Mucosa of rectum (tissue), 2 donors: ENCODE results near the gene MAGI2.

Experiments
- H3K27ac ChIP-seq, 2 donors: one replicate each; pipeline ENCODE4 v1.7.0; 2013; ENCODE audit warnings: inconsistent platforms in 2 of 2, low read depth in 2 of 2, low read length in 2 of 2
- H3K27me3 ChIP-seq, 2 donors: one replicate each; pipeline ENCODE4 v1.7.0; 2013; ENCODE audit warnings: low read length in 2 of 2; ENCODE audit not compliant: control insufficient read depth in 2 of 2, insufficient read depth in 2 of 2
- H3K36me3 ChIP-seq, 2 donors: one replicate each; pipeline ENCODE4 v1.7.0; 2013; ENCODE audit warnings: low read length in 2 of 2; ENCODE audit not compliant: control insufficient read depth in 2 of 2, insufficient read depth in 2 of 2
- H3K4me1 ChIP-seq, 2 donors: one replicate each; pipeline ENCODE4 v1.7.0; 2013; ENCODE audit warnings: low read length in 2 of 2, mild to moderate bottlenecking in 1 of 2; ENCODE audit not compliant: control insufficient read depth in 2 of 2, insufficient read depth in 2 of 2
- H3K4me3 ChIP-seq, 2 donors: one replicate each; pipeline ENCODE4 v1.7.0; 2013; ENCODE audit warnings: low read length in 2 of 2
- H3K9ac ChIP-seq, 2 donors: one replicate each; pipeline ENCODE4 v1.7.0; 2013; ENCODE audit warnings: low read length in 2 of 2, low read depth in 1 of 2, mild to moderate bottlenecking in 1 of 2
- H3K9me3 ChIP-seq, 2 donors: one replicate each; pipeline ENCODE4 v1.7.0; 2013; ENCODE audit warnings: low read length in 2 of 2; ENCODE audit not compliant: control insufficient read depth in 2 of 2
- donor health status: healthy.
- donor health status: Normal muscosa, but diverticular disease.

Gene MAGI2

DNA sequence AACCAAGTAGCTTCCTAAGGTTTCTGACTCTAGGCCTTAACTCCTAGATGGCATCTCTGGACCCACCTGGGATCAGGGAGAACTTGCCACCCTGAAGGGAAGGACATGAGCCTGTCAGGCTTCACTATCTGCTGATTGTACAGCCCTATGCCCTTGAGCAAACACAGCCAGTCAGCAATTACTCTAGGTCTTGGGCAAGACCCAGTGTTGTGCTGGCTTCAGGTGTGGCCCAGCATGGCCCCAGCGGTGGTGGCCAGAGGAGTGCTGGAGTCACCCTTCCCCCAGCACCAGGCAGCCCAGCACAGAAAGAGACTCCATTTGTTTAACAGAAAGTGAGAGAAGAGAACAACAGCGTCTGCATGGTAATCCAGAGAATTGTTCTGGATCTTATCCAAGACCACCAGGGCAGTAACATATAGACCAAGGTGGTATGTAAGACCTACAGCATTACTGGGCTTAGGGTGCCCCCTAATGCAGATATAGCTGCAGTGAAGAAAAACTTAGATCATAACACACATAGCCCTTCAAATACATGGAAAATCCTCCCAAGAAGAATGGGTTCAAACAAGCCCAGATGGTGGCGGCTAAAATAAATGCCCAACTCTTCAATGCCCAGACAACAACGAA, 207.7 kb downstream of the MAGI2 start:
- H3K9ac ChIP-seq = no peak overlapping the region
- H3K27me3 ChIP-seq = no peaks in the 10 kb centered on the region
- H3K27ac ChIP-seq = no peak overlapping the region
- H3K9me3 ChIP-seq = no peaks in the 10 kb centered on the region
- H3K36me3 ChIP-seq = no peaks in the 10 kb centered on the region
- no peak overlapping the region for H3K4me3 ChIP-seq
- no peaks in the 10 kb centered on the region for H3K4me1 ChIP-seq

DNA sequence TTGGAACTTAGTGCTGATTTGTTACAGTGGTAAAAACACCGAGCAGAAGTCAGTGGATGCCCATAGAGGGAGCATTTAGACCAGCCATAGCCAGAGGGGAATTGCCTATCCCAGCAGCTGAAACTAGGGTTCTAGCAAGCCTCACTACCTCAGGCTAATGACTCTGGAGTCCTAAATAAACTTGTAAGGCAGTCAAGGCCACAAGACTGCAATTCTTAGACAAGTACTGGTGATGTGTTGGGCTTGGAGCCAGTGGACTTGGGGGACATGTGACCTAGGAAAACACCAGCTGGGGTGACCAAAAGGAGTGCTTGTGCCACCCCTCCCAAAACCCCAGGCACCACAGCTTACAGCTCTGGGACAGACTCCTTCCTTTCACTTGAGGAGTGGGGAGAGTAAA, 209.0 kb downstream of the MAGI2 start:
- H3K4me3 ChIP-seq = no peak overlapping the region
- H3K9me3 ChIP-seq = no peaks in the 10 kb centered on the region
- H3K27me3 ChIP-seq = no peaks in the 10 kb centered on the region
- no peak overlapping the region for H3K27ac ChIP-seq
- no peak overlapping the region for H3K9ac ChIP-seq
- no peaks in the 10 kb centered on the region for H3K4me1 ChIP-seq
- no peaks in the 10 kb centered on the region for H3K36me3 ChIP-seq

DNA sequence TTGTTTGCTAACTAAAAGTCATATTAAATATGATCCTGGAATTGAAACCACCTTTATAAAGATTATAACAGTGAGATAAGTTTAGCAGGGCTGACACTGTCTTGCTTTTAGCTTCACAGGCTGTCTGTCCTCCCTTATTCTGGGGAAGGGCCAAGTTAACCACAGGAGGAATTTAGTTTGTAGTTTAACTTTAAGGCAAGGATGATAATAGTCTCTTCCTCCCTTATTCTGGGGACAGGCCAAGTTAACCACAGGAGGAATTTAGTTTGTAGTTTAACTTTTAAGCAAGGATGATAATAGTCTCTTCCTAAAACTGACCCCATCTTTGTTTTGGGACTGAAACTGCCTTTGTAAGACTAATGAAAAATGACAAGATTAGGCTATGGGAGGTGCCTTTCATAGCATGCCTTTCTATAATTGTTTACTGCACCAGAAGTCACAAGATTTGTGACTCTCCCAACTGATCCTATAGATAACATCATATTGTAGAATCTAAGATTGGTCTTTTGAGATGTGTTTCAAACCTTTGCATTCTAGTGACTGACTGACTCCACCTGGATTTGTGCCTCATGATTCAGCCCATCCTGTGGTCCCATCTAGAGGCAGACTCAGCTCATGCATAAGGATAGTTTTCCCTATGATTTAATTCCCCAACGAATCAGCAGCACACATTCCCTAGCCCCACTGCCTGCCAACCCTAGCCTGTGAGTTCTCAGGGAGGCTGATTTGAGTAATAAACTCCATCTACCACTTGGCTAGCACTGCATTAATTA, 212.0 kb downstream of the MAGI2 start:
- Histone ChIP-seq H3K4me1 (no peaks in the 10 kb centered on the region), H3K4me3 (no peak overlapping the region), H3K9me3 (no peaks in the 10 kb centered on the region), H3K27ac (no peak overlapping the region), H3K27me3 (no peaks in the 10 kb centered on the region), H3K36me3 (no peaks in the 10 kb centered on the region), H3K9ac (no peak overlapping the region)

DNA sequence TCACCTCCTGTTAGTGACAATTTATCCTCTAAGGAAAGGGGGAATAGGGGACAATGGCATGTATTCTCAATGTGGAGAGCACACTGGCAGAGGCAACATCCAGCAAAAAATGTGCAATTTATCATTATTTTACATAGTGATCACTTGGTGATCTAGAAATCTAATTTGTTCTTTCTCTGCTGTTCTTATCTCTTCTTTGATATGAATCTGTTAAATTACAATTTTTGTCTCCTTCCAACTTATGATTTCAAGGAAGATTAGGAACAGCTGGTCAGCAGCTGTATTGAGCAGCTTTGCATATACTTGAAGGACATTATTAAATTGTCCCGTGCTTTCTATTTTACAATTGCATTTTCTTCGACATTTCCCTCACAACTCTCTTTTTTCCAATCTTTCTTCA, 213.1 kb downstream of the MAGI2 start:
- H3K4me1 ChIP-seq = no peaks in the 10 kb centered on the region
- no peaks in the 10 kb centered on the region for H3K9me3 ChIP-seq
- no peak overlapping the region for H3K9ac ChIP-seq
- no peaks in the 10 kb centered on the region for H3K36me3 ChIP-seq
- H3K27me3 ChIP-seq = no peaks in the 10 kb centered on the region
- no peak overlapping the region for H3K27ac ChIP-seq
- H3K4me3 ChIP-seq = no peak overlapping the region

DNA sequence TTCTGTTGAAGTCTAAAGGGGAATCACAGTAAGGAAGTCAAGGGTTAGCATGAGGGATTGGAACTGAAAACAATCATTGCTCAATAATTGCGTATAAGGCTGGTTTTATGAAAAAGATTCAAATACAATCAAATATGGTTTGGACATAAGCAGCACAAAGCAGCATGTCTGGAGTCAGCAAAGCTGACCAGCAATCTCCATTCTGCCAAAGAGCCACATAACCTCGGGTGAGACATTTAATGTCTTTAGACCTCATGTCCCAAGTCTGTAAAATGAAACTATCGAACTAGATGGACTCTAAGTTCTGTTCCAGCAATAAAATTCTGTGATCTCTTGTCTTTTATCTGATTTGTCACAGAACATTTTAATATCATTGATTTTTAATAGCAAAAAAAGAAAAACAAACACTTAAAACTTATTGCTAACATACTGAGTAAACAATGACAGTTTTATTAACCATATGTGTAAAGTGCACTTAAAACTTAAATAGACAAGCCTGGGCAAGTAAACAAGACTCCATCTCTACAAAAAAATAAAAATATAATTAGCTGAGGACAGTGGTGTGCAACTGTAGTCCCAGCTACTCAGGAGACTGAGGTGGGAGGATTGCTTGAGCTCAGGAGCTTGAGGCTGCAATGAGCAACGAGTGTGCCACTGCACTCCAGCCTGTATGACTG, 217.0 kb downstream of the MAGI2 start:
- H3K4me1 ChIP-seq = no peaks in the 10 kb centered on the region

DNA sequence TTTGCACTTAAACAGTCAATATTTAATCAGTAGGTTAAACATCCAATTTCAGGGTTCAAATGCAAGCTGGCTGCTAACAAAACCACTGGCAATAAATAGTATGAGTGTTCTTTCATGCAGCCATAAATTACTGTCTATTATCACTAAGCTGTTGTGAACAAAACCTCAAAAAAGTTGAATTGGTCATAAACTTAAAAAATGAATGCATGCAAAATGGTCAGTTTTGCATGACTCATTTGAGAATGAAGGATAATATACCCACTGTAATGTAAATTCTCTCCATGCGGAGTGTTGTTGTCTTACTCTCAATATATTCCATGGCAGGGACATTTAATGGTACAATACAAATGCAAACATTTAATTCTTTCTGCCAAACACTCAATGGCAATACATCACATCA, 226.4 kb downstream of the MAGI2 start:
- Histone ChIP-seq H3K4me1 (no peaks in the 10 kb centered on the region), H3K4me3 (no peak overlapping the region), H3K27me3 (no peaks in the 10 kb centered on the region), H3K9ac (no peak overlapping the region), H3K9me3 (no peaks in the 10 kb centered on the region), H3K36me3 (no peaks in the 10 kb centered on the region), H3K27ac (no peak overlapping the region)

More for the DNA sequence above, 217.0 kb downstream of the MAGI2 start:
- Histone ChIP-seq H3K4me3 (no peak overlapping the region), H3K36me3 (no peaks in the 10 kb centered on the region), H3K27ac (no peak overlapping the region), H3K9ac (no peak overlapping the region), H3K9me3 (no peaks in the 10 kb centered on the region), H3K27me3 (no peaks in the 10 kb centered on the region)

DNA sequence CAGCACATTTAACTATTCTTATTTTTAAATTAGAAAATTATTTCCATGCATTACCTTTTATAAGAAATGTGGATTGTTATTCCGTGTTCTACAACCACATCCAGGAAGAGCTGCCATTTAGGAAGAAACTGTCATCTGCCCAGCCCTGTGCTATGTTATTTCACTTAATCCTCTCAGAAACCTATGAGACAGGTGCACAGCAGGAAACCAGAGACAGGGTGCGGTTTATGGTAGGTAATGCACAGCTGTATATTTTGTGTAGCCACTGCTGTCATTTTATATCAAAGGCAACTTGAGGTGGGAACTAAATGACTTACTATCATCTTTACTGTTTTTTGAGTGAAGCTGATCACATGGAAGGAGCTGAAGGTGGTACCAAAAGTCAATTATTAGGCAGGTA, 232.3 kb downstream of the MAGI2 start:
- Histone ChIP-seq H3K36me3 (no peaks in the 10 kb centered on the region), H3K4me3 (no peak overlapping the region), H3K27ac (no peak overlapping the region), H3K9me3 (no peaks in the 10 kb centered on the region), H3K27me3 (no peaks in the 10 kb centered on the region), H3K4me1 (peaks cover 0 to 8% of the 10 kb centered on the region in 2 donors), H3K9ac (no peak overlapping the region)

DNA sequence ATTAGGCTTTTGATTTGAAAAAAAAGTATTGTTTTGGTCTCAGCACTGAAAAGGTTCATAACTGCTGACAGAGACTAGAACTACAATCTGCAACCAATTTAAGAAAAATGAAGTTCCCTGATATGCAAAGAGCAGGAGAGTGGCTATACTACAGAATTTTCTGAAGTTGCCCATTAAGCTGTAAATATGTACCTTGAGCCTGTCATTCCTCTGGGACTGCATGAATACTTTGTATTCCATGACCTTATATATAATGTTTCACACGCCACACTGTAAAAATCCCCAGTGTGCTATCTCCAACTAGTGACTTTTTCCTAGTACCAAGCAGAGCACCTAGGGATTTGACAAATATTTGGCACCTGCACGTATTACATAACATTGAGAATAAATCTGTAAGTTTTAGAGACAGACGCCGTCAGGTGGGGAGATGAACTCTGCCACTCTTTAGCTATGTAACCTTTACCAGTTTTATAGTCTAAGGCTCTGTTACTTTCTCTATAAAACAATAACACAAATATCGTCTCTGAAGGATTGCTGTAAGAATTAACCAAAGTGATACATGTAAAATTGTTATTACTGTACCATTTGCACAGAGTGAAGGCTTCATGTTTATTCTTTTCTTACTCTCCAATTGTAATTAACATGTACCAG, 235.4 kb downstream of the MAGI2 start:
- Histone ChIP-seq H3K27me3 (no peaks in the 10 kb centered on the region), H3K27ac (no peak overlapping the region), H3K4me1 (peaks cover 0 to 8% of the 10 kb centered on the region in 2 donors), H3K9me3 (no peaks in the 10 kb centered on the region), H3K9ac (no peak overlapping the region), H3K36me3 (no peaks in the 10 kb centered on the region), H3K4me3 (peak overlapping the region in 1 of 2 donors; percentile 35)

DNA sequence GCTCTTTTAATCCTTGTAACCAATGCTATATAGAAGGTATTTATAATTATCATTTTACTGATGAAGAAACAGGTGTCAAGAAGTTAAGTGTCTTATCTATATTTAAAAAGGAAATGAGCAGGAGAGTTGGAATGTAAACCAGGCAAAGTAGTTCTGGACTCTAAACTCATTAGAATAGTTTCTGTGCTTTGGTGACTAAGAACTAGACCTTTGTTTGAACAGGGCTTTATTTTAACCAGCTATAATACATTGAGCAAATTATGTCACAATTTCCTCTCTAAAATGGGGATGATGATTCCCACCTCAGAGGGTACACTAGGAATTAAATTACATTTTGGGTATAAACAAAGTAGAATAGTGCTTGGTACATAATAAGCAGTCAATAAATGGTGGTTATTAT, 236.0 kb downstream of the MAGI2 start:
- Histone ChIP-seq H3K4me3 (no peak overlapping the region), H3K9me3 (no peaks in the 10 kb centered on the region), H3K27ac (no peak overlapping the region), H3K36me3 (no peaks in the 10 kb centered on the region), H3K27me3 (no peaks in the 10 kb centered on the region), H3K4me1 (peaks cover 0 to 8% of the 10 kb centered on the region in 2 donors), H3K9ac (no peak overlapping the region)

DNA sequence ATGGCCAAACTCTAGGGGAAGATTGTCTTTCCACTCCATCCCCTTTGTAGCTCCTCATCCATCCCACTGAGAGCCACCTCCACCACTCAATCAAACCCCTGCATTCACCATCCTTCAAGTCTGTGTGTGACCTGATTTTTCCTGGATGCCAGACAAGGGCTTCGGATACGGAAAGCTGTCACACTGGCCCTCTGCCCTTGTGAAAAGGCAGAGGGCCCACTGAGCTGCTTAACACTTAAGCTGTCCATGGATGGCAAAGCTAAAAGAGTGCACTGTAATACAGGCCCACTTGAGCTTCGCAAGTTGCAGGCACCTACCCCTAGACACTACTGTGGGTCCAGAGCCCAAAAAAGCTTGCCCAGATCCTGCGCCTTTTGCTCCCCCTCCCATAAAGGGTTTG, 237.2 kb downstream of the MAGI2 start:
- Histone ChIP-seq H3K4me3 (no peak overlapping the region), H3K4me1 (peaks cover 0 to 8% of the 10 kb centered on the region in 2 donors), H3K27ac (no peak overlapping the region), H3K9ac (no peak overlapping the region), H3K9me3 (no peaks in the 10 kb centered on the region), H3K36me3 (no peaks in the 10 kb centered on the region), H3K27me3 (no peaks in the 10 kb centered on the region)
